SU-DHL-6 (cell line): ENCODE measurements around the gene KNTC1.

Source experiments
- CTCF ChIP-seq: fragments of 200-600 bp; sonication (generic); IDR thresholded peaks from one replicate; pipeline ENCODE4 v1.5.1; 2017; ENCODE audit warnings: antibody characterized with exemption, mild to moderate bottlenecking, low read length, moderate library complexity; ENCODE audit not compliant: insufficient read depth, poor library complexity, severe bottlenecking
- EZH2phosphoT487 ChIP-seq: fragments of 200-600 bp; sonication (generic), shearing (Covaris generic); conservative IDR thresholded peaks from 2 replicates; pipeline ENCODE4 v1.6.1; 2018; ENCODE audit warnings: mild to moderate bottlenecking, antibody characterized with exemption, low read length, moderate library complexity, mixed read lengths

DNA sequence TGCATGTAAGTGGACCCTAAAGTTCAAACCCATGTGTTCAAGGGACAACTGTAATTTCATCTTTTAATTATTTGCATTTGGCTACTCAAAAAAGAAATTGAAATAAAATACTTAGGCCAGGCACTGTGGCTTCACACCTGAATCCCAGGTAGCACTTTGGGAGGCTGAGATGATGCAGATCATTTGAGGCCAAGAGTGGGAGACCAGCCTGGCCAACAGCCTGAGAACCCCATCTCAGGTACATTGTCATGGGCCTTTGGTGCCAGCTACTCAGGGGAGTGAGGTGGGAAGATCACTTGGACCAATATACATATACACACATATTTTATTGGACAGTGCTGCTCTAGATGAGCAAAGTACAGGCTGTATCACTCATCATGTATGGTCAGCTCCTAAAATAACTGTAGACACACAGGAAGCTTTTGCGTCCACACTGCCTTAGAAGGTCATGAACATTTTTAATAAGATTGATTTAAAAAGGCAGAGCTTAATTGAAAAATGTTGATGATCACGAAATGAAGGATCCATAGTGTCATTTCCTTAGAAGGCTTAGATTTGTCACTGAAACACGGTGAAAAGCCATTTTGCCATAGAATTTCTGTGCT lies 23.8 kb upstream of the KNTC1 start:
- no peak for TF ChIP-seq CTCF
- no peak for TF ChIP-seq EZH2phosphoT487
